ENCODE results near the gene PFKFB4.

The PFKFB4 gene

GRCh38 chr3:48556796-48557626, at the start of gene PFKFB4:
PFKFB4 (minus strand) TSS chr3:48556803; CDS start chr3:48556777, 26 bp downstream.
- peak; percentile 96 to 97 for DNase-seq

GRCh38 chr3:48601622-48601994, 45.0 kb upstream of the PFKFB4 start:
- no peak for DNase-seq

- DNase-seq, result no peak
These were observed 44.4 kb upstream of the PFKFB4 start for GRCh38 chr3:48600711-48601621.

- DNase-seq, result no peak
These were observed 43.1 kb upstream of the PFKFB4 start for GRCh38 chr3:48599509-48600285.

- DNase-seq, result no peak
These were observed 42.5 kb upstream of the PFKFB4 start for GRCh38 chr3:48599077-48599501.

- DNase-seq, result no peak
These were observed 41.9 kb upstream of the PFKFB4 start for GRCh38 chr3:48598323-48599076.

GRCh38 chr3:48597408-48597800, 40.8 kb upstream of the PFKFB4 start:
- DNase-seq, result no peak

- DNase-seq, result no peak
These were observed 40.2 kb upstream of the PFKFB4 start for GRCh38 chr3:48596676-48597407.

- no peak for DNase-seq
These were observed 39.6 kb upstream of the PFKFB4 start for GRCh38 chr3:48596157-48596556.

- no peak for DNase-seq
These were observed 39.0 kb upstream of the PFKFB4 start for GRCh38 chr3:48595526-48596121.

- no peak for DNase-seq
These were observed 38.5 kb upstream of the PFKFB4 start, which contains the start of gene COL7A1 for GRCh38 chr3:48595075-48595525. COL7A1 (minus strand) TSS chr3:48595329; CDS start chr3:48595159, 170 bp downstream.

GRCh38 chr3:48594417-48595049, 37.9 kb upstream of the PFKFB4 start:
- DNase-seq, result no peak

GRCh38 chr3:48593337-48593736, 36.7 kb upstream of the PFKFB4 start:
- no peak for DNase-seq

- DNase-seq, result no peak
These were observed 36.0 kb upstream of the PFKFB4 start for GRCh38 chr3:48592519-48593087.

GRCh38 chr3:48591886-48592518, 35.4 kb upstream of the PFKFB4 start:
- DNase-seq, result no peak

- DNase-seq, result no peak
These were observed 34.8 kb upstream of the PFKFB4 start for GRCh38 chr3:48591436-48591835.

- DNase-seq, result no peak
These were observed 31.6 kb upstream of the PFKFB4 start for GRCh38 chr3:48588230-48588629.

GRCh38 chr3:48587686-48588085, 31.1 kb upstream of the PFKFB4 start:
- DNase-seq, result no peak

- DNase-seq, result no peak
These were observed 28.8 kb upstream of the PFKFB4 start for GRCh38 chr3:48585411-48585810.

All from NCI-H2081 (cell line).